ENCODE data around the gene TOP2B.

DNA sequence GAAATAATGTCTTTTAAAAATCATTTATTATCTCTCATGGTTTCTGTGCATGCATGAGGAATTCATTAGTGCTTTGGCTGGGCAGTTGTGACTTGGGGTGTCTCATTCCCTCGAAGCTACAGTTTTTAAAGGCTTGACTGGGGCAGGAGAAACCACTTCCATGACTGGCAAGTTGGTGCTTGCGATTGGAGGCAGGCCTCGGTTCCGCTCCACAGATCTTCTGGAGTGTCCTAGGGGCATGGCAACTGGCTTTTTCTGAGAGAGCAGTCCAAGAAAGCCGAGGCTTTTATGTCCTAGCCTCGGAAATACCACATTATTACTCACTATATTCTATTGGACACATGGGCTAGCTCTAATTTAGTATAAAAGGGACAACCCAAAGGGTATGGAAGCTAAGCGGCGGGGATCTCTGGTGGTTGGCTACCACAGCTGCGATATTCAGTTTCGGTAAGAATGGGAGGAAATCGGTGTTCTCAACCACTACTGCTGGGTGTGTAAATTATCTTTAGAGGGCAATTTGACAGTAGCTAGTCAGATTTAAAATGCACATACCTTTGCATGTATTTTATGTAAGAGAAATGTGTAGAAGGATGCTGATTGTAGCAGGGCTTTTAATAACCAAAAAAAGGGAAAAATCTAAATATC, 48.8 kb upstream of the TOP2B start:
- TF ChIP-seq CTCF (IDR thresholded peaks at IDR 0.05; ENCODE audit: low read depth, low read length): no peak
- no peak for TF ChIP-seq EZH2phosphoT487 (IDR thresholded peaks at IDR 0.05; ENCODE audit: low read depth)
